ENCODE results near the gene ACSM5. TPM values are rescaled to one million over a fixed set of nuclear protein-coding genes. Genes with fewer than 3 reads are reported as not detected.

ACSM5 gene
- polyA plus RNA-seq, 1 experiment: not detected

DNA sequence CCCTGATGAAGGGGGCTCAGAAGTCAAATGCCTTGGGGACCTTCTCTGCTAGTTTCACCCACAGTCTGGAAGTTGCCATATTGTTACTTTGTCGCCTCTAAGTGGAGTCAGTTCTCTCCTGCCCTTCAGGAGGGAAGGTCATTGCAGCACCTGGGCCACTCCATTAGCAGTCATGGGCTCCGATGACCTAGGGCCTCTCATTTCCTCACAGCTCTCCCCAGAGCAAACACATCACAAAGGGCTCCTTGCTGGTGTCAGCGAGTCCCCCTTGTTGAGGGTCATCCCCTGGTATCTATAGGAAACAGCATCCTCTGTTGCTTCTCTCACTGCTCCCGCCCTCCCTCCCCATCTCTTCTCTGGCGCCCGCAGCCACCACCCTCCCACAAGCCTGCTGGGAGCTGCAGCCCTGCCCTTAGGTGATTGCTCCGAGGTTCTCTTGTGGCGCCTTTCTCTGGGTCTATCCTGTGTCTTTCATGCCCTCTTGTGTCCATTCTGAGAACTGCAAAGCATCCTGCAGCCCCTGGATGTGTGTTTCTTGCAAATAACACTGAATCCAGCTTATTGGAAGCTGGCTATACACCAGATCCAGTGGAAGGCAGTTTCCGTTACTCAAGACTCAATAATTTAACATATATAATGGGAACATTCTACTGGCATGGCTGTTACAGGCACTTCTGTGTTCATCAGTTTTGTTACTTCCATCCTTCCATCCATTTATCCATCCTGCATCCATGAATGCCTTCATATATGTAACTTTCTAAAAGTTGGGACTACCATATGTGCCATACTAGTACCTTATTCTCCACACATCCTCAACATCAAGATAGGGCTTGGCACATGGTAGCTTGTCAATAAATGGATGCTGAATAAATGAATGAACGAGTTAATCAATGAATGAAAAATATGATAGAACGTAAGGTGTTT is 26.0 kb upstream of the ACSM5 start:
- peak; percentile 83 for TF ChIP-seq CTCF (IDR thresholded peaks at IDR 0.05; ENCODE audit: low read depth, low read length)
- H3K9me3 ChIP-seq (ENCODE audit: control insufficient read depth, insufficient read depth, low read length): no peaks in the 10 kb centered on the region
- ChIA-PET POLR2A (no interaction called here), CTCF (interaction anchor here (0.6 to 11.0 kb wide), 12 partner anchors 9 to 486 kb away, joined by 3 to 405 read pairs (median 6); no protein-coding TSS in a partner anchor)
- no peak overlapping the region for H3K27ac ChIP-seq (ENCODE audit: low read depth, low read length)
- peak; percentile 30 for DNase-seq (ENCODE audit: low read depth, low spot score)
- no peak overlapping the region for H3K4me3 ChIP-seq (ENCODE audit: low read depth, low read length)
- no peaks in the 10 kb centered on the region for H3K27me3 ChIP-seq (ENCODE audit: control insufficient read depth, insufficient read depth, low read length)

DNA sequence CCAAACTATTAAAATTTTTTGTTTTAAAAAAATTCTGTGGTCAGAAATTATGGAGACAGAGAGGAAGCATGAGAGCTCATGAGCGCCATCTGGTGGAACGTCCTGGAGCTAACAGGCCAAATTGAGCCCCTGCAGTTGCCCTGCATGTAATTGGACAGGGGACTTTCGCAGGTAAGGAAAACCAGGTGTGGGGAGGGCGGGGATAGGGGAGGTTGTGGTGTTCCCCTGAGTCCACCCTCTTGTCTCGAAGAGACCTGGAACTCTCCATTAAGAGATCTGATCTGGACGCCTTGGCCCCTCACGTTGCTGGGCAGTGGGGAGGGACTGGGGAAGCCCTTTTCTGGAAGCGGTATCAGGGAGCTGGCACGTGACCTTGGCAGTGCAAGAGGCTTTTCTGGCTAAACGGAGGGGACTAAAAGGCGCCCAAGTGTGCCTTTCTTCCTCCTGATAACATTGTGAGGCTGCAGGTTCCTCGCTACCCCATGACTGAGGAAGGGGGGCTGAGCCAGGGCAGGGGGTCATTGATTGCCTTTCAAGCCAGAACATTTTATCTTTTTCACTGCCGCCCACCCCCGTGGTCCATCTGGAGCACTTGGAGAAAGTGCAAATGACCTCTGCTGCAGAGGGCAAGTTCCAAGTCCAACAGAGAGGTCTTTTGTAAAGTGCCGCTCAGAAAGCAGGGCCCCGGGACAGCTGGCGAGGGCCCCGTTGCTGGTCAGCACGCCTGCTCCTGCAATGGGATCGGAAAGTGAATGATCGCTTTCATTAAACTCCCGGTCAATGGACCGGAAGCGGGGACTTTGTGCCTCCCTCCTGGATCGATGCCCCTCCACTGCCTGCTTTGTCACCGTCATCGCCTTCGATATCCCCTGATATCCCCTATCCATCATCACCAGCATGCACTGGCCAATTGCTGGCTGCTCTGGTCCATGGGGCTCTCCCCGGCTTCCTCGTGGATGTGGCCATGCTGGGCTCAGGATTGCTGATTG is 23.2 kb upstream of the ACSM5 start:
- Histone ChIP-seq H3K4me3 (ENCODE audit: low read depth, low read length) (no peak overlapping the region), H3K27me3 (ENCODE audit: control insufficient read depth, insufficient read depth, low read length) (no peaks in the 10 kb centered on the region), H3K9me3 (ENCODE audit: control insufficient read depth, insufficient read depth, low read length) (no peaks in the 10 kb centered on the region), H3K27ac (ENCODE audit: low read depth, low read length) (no peak overlapping the region)
- ChIA-PET CTCF (interaction anchor here (0.6 to 11.0 kb wide), 28 partner anchors 8 to 1745 kb away, joined by 3 to 405 read pairs (median 4); partner anchors contain the start of genes ACSM1 and PDILT), POLR2A (no interaction called here)
- peak; percentile 6 for DNase-seq (ENCODE audit: low read depth, low spot score)
- peak; percentile 82 for TF ChIP-seq CTCF (IDR thresholded peaks at IDR 0.05; ENCODE audit: low read depth, low read length)

GRCh38 chr16:20387978-20388377 is 21.4 kb upstream of the ACSM5 start:
- H3K9me3 ChIP-seq (ENCODE audit: control insufficient read depth, insufficient read depth, low read length): no peaks in the 10 kb centered on the region
- TF ChIP-seq CTCF (IDR thresholded peaks at IDR 0.05; ENCODE audit: low read depth, low read length): no peak
- no peak overlapping the region for H3K4me3 ChIP-seq (ENCODE audit: low read depth, low read length)
- ChIA-PET POLR2A (no interaction called here), CTCF (interaction anchor here (11.0 kb wide), 1 partner anchor 481 kb away, joined by 405 read pairs; no protein-coding TSS in a partner anchor)
- no peak overlapping the region for H3K27ac ChIP-seq (ENCODE audit: low read depth, low read length)
- DNase-seq (ENCODE audit: low read depth, low spot score): no peak
- no peaks in the 10 kb centered on the region for H3K27me3 ChIP-seq (ENCODE audit: control insufficient read depth, insufficient read depth, low read length)

DNA sequence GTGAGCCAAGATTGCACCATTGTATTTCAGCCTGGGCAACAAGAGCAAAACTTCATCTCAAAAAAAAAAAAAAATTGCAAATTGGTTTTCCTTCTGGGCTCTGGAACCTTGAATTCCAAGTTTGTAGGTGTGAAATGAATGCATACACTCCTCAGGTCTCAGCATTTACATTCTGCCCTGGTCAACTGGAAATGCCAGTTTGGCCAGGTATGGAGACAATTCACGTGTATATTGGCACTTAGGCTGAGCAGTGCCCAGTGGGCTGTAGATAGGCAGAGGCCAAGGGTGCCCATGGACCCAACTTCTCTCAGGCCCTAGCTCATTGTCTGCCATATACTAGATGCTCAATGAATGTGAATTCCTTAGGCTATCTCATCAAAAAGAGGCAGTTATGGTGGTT is 20.5 kb upstream of the ACSM5 start:
- no peak for DNase-seq (ENCODE audit: low read depth, low spot score)
- no peak overlapping the region for H3K27ac ChIP-seq (ENCODE audit: low read depth, low read length)
- H3K27me3 ChIP-seq (ENCODE audit: control insufficient read depth, insufficient read depth, low read length): no peaks in the 10 kb centered on the region
- no peaks in the 10 kb centered on the region for H3K9me3 ChIP-seq (ENCODE audit: control insufficient read depth, insufficient read depth, low read length)
- CTCF ChIA-PET: interaction anchor here (11.0 kb wide), 1 partner anchor 482 kb away, joined by 405 read pairs; no protein-coding TSS in a partner anchor
- POLR2A ChIA-PET: no interaction called here
- TF ChIP-seq CTCF (IDR thresholded peaks at IDR 0.05; ENCODE audit: low read depth, low read length): no peak
- no peak overlapping the region for H3K4me3 ChIP-seq (ENCODE audit: low read depth, low read length)
